ENCODE measurements around the gene SCTR.
"Not testable (repeated sequence)": the region's sequence is repeated elsewhere in the genome, so short reads cannot be mapped to it uniquely, and the experiment has no call there.

The SCTR gene

GRCh38 chr2:119409506-119409905, 114.8 kb downstream of the SCTR start:
- H3K36me3 ChIP-seq (ENCODE audit: control insufficient read depth, low read depth, low read length) = no peaks in the 10 kb centered on the region
- H3K4me1 ChIP-seq (ENCODE audit: control insufficient read depth, low read depth, low read length) = no peaks in the 10 kb centered on the region
- H3K4me3 ChIP-seq (ENCODE audit: low read length) = no peak overlapping the region
- H3K27ac ChIP-seq (ENCODE audit: low read length) = no peak overlapping the region
- no peak overlapping the region for H3K9ac ChIP-seq (ENCODE audit: low read length)
- H3K9me3 ChIP-seq (ENCODE audit: control insufficient read depth, low read depth, low read length) = no peaks in the 10 kb centered on the region
- no peaks in the 10 kb centered on the region for H3K27me3 ChIP-seq (ENCODE audit: control insufficient read depth, insufficient read depth, low read length)

GRCh38 chr2:119408221-119408619, 116.1 kb downstream of the SCTR start:
- Histone ChIP-seq H3K27ac (ENCODE audit: low read length) (no peak overlapping the region), H3K4me3 (ENCODE audit: low read length) (no peak overlapping the region)

GRCh38 chr2:119407430-119408220, 116.7 kb downstream of the SCTR start:
- Histone ChIP-seq H3K9ac (ENCODE audit: low read length) (no peak overlapping the region), H3K27me3 (ENCODE audit: control insufficient read depth, insufficient read depth, low read length) (no peaks in the 10 kb centered on the region), H3K4me1 (ENCODE audit: control insufficient read depth, low read depth, low read length) (no peaks in the 10 kb centered on the region), H3K9me3 (ENCODE audit: control insufficient read depth, low read depth, low read length) (no peaks in the 10 kb centered on the region), H3K36me3 (ENCODE audit: control insufficient read depth, low read depth, low read length) (no peaks in the 10 kb centered on the region), H3K27ac (ENCODE audit: low read length) (no peak overlapping the region), H3K4me3 (ENCODE audit: low read length) (no peak overlapping the region)

More at GRCh38 chr2:119408221-119408619, 116.1 kb downstream of the SCTR start:
- Histone ChIP-seq H3K36me3 (ENCODE audit: control insufficient read depth, low read depth, low read length) (no peaks in the 10 kb centered on the region), H3K9me3 (ENCODE audit: control insufficient read depth, low read depth, low read length) (no peaks in the 10 kb centered on the region), H3K27me3 (ENCODE audit: control insufficient read depth, insufficient read depth, low read length) (no peaks in the 10 kb centered on the region), H3K9ac (ENCODE audit: low read length) (no peak overlapping the region), H3K4me1 (ENCODE audit: control insufficient read depth, low read depth, low read length) (no peaks in the 10 kb centered on the region)

GRCh38 chr2:119405151-119405550, 119.1 kb downstream of the SCTR start:
- no peak overlapping the region for H3K4me3 ChIP-seq (ENCODE audit: low read length)
- H3K36me3 ChIP-seq (ENCODE audit: control insufficient read depth, low read depth, low read length) = no peaks in the 10 kb centered on the region
- H3K9ac ChIP-seq (ENCODE audit: low read length) = no peak overlapping the region
- no peaks in the 10 kb centered on the region for H3K9me3 ChIP-seq (ENCODE audit: control insufficient read depth, low read depth, low read length)
- no peaks in the 10 kb centered on the region for H3K27me3 ChIP-seq (ENCODE audit: control insufficient read depth, insufficient read depth, low read length)
- H3K4me1 ChIP-seq (ENCODE audit: control insufficient read depth, low read depth, low read length) = no peaks in the 10 kb centered on the region
- H3K27ac ChIP-seq (ENCODE audit: low read length) = no peak overlapping the region

GRCh38 chr2:119403618-119404017, 120.7 kb downstream of the SCTR start:
- not testable (repeated sequence) for H3K27ac ChIP-seq (ENCODE audit: low read length); H3K9ac ChIP-seq (ENCODE audit: low read length)

GRCh38 chr2:119402645-119403560, 121.4 kb downstream of the SCTR start:
- Histone ChIP-seq H3K9me3 (ENCODE audit: control insufficient read depth, low read depth, low read length) (no peaks in the 10 kb centered on the region), H3K27me3 (ENCODE audit: control insufficient read depth, insufficient read depth, low read length) (no peaks in the 10 kb centered on the region), H3K4me1 (ENCODE audit: control insufficient read depth, low read depth, low read length) (peaks cover 3% of the 10 kb centered on the region), H3K36me3 (ENCODE audit: control insufficient read depth, low read depth, low read length) (no peaks in the 10 kb centered on the region), H3K9ac (ENCODE audit: low read length) (no peak overlapping the region), H3K27ac (ENCODE audit: low read length) (no peak overlapping the region), H3K4me3 (ENCODE audit: low read length) (no peak overlapping the region)

More at GRCh38 chr2:119403618-119404017, 120.7 kb downstream of the SCTR start:
- not testable (repeated sequence) for H3K4me3 ChIP-seq (ENCODE audit: low read length); H3K9me3 ChIP-seq (ENCODE audit: control insufficient read depth, low read depth, low read length); H3K36me3 ChIP-seq (ENCODE audit: control insufficient read depth, low read depth, low read length); H3K4me1 ChIP-seq (ENCODE audit: control insufficient read depth, low read depth, low read length); H3K27me3 ChIP-seq (ENCODE audit: control insufficient read depth, insufficient read depth, low read length)

- Histone ChIP-seq H3K9me3 (ENCODE audit: control insufficient read depth, low read depth, low read length) (no peaks in the 10 kb centered on the region), H3K4me1 (ENCODE audit: control insufficient read depth, low read depth, low read length) (peaks cover 3% of the 10 kb centered on the region), H3K36me3 (ENCODE audit: control insufficient read depth, low read depth, low read length) (no peaks in the 10 kb centered on the region), H3K4me3 (ENCODE audit: low read length) (no peak overlapping the region), H3K9ac (ENCODE audit: low read length) (no peak overlapping the region), H3K27me3 (ENCODE audit: control insufficient read depth, insufficient read depth, low read length) (no peaks in the 10 kb centered on the region), H3K27ac (ENCODE audit: low read length) (no peak overlapping the region)
Measured at GRCh38 chr2:119402106-119402505, 122.2 kb downstream of the SCTR start.

- Histone ChIP-seq H3K9ac (ENCODE audit: low read length) (no peak overlapping the region), H3K9me3 (ENCODE audit: control insufficient read depth, low read depth, low read length) (no peaks in the 10 kb centered on the region), H3K27ac (ENCODE audit: low read length) (no peak overlapping the region), H3K4me1 (ENCODE audit: control insufficient read depth, low read depth, low read length) (peaks cover 3% of the 10 kb centered on the region), H3K27me3 (ENCODE audit: control insufficient read depth, insufficient read depth, low read length) (no peaks in the 10 kb centered on the region), H3K36me3 (ENCODE audit: control insufficient read depth, low read depth, low read length) (no peaks in the 10 kb centered on the region), H3K4me3 (ENCODE audit: low read length) (no peak overlapping the region)
Measured at GRCh38 chr2:119397196-119397595, 127.1 kb downstream of the SCTR start.

GRCh38 chr2:119393971-119394748, 130.1 kb downstream of the SCTR start:
- H3K9me3 ChIP-seq (ENCODE audit: control insufficient read depth, low read depth, low read length) = no peaks in the 10 kb centered on the region
- H3K27ac ChIP-seq (ENCODE audit: low read length) = no peak overlapping the region
- H3K4me1 ChIP-seq (ENCODE audit: control insufficient read depth, low read depth, low read length) = peaks cover 8% of the 10 kb centered on the region
- no peak overlapping the region for H3K4me3 ChIP-seq (ENCODE audit: low read length)
- no peaks in the 10 kb centered on the region for H3K27me3 ChIP-seq (ENCODE audit: control insufficient read depth, insufficient read depth, low read length)
- no peak overlapping the region for H3K9ac ChIP-seq (ENCODE audit: low read length)
- H3K36me3 ChIP-seq (ENCODE audit: control insufficient read depth, low read depth, low read length) = no peaks in the 10 kb centered on the region

Measured in iPS-18a (cell line).